Stimulated activated CD8-positive, alpha-beta memory T cell treated with anti-CD3 and anti-CD28 coated beads, Interleukin-15, amount 100 ng/mL, for 24 hours (primary cell): ENCODE data around the gene MED28.

Experiments
- DNase-seq: peaks from one replicate; pipeline ENCODE4 v3.0.0-alpha.2; 2020; ENCODE audit warnings: low read depth

Gene MED28

DNA sequence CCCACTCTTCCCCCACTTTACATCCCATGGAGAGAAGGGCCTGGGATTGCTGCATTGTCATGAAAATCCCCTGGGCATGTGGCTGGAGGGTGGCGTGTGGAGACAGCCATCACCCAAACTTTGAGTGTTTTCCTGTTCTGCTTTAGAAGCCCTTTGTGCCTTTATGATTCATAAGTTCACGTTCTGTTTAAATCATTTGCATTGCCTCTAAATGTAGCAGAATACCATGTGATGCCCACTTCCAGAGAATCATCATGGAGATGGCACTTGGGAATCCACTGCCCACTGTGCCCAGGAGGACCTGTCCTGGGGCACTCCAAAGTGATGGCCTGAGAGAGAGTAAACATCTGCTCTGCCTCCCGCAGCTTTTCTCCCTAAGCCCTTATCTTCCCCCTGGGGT lies 52.8 kb downstream of the MED28 start:
- no peak for DNase-seq

GRCh38 chr4:17667653-17668201 lies 53.3 kb downstream of the MED28 start:
- DNase-seq: no peak

GRCh38 chr4:17670423-17670822 lies 56.0 kb downstream of the MED28 start:
- DNase-seq: no peak

DNA sequence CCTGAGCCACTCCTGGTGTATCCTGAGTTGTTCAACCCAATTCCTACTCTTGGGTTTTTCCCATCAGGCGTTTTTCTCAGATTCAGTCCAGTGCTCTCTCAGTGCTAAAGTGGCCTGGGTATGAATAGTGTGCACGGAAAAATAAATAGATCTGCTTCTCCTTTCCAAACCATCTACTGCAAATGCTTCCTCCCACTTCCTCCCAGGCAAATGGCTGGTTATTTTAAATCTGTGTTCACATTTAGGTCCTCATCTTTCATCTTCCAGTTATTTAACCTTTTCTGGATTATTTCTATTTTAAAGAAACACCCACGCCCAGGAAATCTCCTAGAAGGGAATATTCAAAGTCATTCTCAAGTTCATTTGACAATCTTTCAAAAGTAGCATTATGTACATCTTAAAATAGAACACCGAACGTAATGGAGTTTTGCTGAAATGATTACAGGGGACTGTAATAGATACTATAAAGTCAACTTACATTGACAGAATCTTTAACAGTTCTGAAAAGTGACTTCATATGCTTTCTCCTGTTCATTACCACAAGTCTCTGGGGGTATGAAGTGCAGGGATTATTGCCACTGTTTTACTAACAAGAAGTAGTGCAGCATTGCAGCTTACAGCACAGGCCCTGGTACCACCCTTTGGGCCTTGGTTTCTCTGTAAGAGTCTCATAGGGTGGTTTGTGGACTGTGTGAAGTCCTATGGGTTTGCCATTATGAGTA lies 66.3 kb downstream of the MED28 start:
- no peak for DNase-seq

DNA sequence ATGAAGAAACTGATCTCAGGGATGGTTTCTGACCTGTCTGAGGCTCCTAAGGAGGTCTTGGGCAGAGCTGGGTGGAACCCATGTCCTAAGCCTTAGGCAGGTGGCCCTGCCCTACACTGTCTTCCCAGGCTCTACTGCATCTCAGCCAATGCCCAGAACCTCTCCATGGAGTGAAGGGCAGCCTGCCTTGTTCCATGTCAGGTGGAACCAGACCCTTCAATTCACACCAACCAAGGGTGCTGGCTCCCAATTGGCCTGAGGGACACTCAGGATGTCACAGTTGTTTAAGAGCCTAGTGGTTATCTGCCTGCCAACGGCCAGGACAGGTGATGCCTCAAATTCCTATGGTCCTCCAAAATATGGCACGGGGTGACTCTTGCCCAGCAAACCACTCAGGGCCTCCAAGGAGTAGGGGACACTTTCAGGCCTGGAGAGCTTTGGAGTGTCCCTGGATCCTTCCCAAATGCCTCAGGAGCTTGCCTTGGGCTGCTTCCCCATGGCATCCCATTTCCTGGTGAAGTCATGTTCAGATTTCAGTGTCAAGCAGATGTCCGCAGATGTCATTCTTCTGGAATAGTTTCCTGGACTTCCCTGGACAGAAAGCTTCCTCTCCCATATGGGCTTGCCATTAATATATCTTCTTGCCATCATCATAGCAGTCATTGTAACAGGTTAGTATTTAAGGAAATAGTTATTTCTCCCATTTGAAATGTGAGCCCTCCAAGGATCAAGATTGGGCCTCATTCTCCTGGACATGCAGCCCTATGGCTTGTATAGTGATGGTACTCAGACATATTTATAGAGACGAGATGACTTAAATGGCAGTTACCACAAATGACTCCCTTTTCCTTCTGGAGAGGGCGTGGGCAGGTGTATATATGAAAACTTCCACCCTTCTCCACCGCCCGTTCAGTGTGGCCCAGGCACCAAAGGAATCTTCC lies 67.1 kb downstream of the MED28 start:
- no peak for DNase-seq

DNA sequence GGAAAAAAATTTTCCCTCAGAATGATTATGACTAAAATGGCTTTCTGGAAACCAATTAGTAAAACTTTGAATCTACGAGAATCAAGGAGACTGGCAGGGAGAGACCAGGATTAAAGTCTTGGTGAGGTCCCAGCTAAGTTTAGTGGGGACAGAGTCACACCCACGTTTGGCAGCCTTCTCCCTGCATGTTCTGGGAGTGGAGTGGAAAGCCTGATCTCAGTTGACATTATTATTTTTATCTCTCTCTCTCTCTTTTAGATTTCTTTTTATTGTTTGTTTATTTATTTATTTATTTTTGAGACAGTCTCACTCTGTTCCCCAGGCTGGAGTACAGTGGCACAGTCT lies 67.8 kb downstream of the MED28 start:
- DNase-seq: no peak
